HG02943 (cell line): ENCODE data around the gene BABAM2.

Experiments used
- ATAC-seq: cut with Tn5 transposase; IDR thresholded peaks from one replicate; pipeline ENCODE4 v1.9.1; 2021; ENCODE audit warnings: mild to moderate bottlenecking, low read depth, moderate library complexity; ENCODE audit not compliant: unreplicated experiment

BABAM2 gene

GRCh38 chr2:28055325-28055970, 164.9 kb downstream of the BABAM2 start:
- ATAC-seq, result no peak

GRCh38 chr2:28058791-28059190, 168.3 kb downstream of the BABAM2 start:
- ATAC-seq, result no peak

DNA sequence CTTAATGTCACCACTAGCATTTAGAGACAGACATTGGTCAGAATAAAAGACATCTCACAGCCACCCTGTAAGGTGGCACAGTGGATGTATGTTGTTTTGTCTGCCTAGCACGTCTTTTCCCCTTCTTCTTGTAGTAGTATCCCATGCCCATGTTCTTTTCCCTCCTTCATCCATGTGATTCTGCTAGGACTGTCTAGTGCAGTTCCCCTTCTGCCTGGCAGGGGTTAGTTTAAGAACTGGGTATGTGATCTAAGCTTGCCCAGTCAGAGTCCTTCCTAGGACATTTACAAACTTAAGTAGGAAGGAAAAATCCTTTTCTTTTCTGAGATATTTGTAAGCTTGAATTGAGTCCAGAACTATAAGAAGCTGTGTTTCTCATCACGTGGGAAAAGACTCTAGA, 172.3 kb downstream of the BABAM2 start:
- no peak for ATAC-seq

- ATAC-seq, result no peak
These were observed 173.0 kb downstream of the BABAM2 start for GRCh38 chr2:28063492-28063962.

GRCh38 chr2:28067602-28068001, 177.1 kb downstream of the BABAM2 start:
- ATAC-seq, result no peak

DNA sequence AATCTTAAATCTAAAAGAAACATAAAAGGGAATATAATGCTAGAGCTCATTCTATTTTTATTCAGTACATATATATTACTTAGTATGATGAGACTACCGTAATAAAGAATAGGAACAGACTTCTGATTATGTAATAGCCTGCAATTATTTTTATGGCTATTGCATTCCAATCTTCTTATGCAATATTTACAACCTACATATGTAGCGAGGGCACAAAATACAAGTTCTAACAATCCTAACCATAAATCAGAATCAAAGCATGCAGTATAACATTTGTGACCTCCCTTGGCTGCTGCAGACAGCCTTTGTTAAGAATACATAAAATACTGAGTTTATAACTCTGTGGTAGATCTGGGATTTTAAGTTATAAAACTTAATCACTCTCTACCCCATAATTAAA, 177.6 kb downstream of the BABAM2 start:
- no peak for ATAC-seq

DNA sequence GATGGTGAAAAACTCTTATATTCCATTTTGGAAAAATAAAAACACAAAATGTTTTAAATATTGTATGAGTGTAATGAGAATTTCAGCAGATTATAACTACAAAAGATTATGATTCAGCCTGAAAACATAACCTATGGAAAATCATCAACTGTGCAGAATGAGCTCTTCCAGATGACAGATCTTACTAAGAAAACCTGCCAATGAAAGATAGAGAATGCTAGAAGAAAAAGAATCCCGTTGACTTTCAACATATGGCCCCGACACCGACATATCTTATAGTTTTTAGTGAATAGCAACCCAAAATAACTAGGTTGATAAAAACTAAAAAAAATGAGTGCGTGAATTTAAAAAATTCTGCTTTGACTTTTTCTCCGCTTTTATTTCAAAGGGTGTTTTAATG, 178.0 kb downstream of the BABAM2 start:
- no peak for ATAC-seq

DNA sequence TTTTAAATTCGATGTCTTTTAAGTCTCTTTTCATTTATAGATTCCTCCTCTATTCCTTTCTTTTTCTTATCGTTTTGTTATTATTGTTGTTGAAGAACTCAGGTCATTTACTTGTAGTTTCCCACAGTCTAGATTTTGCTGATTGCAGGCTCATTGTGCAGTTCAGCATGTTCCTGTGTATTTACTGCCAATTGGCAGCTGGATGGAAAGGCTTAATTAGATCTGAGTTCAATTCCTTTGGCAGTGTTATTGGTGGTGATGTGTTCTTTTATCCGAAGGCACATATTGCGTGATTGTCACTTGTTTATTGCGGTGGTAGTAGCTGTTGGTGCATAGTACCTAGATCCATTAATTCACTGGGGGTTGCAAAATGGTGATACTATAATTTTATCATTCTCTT, 180.7 kb downstream of the BABAM2 start:
- ATAC-seq, result no peak

DNA sequence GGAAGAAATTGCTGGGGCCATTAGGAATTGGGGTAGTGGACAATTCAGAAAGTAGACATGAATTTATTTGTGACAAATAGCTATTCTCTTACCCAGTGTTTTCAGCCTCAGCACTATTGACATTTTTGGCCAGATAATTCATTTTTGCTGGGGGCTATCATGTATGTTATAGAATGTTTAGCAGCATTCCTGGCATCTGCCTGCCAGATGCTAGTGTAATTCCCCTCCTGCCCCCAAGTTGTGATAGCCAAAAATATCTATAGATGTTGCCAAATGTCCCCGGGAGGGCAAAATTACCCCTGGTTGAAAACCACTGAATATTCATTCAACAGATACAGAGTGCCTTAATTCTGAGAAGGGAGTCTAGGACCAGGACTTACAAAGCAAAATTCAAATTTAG, 183.6 kb downstream of the BABAM2 start:
- no peak for ATAC-seq

DNA sequence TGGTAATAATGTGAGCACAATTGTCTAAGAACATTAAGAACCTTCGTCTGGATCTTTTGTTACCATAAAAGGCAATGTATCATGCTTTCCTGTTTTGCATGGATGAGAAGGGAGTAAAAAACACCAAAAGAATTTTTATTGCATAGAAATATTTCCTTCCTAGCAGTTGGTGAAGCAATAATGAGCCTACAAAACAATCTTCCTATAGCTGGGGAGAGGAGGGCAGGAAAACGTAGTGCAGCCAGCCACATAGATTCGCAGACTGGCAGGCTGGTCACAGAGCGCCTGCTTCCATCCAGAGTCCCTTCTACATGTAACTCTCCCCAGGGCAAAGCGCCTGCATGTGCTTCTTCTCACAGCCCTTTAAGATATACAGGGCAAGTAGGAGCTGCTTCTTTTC, 190.4 kb downstream of the BABAM2 start:
- no peak for ATAC-seq

- ATAC-seq, result no peak
These were observed 191.6 kb downstream of the BABAM2 start for GRCh38 chr2:28082131-28082530.

DNA sequence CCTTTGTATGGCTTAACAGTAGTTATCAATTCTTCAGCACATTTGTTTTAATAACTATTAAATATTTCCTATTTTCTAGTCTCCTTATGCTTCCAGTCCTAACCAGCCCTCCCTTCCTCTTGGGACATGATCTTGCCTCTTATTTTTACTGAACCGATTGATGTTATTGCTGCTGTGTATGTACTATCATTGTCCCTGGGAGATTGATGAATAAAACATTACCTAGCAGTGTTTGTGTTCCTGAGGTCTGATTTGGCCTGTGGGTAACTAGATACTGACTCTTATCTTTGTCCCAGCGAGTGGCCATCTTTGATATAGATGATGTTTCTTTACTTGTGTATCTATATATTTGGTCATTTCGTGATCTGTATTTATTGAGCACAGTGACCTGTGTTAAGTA, 192.9 kb downstream of the BABAM2 start:
- no peak for ATAC-seq

DNA sequence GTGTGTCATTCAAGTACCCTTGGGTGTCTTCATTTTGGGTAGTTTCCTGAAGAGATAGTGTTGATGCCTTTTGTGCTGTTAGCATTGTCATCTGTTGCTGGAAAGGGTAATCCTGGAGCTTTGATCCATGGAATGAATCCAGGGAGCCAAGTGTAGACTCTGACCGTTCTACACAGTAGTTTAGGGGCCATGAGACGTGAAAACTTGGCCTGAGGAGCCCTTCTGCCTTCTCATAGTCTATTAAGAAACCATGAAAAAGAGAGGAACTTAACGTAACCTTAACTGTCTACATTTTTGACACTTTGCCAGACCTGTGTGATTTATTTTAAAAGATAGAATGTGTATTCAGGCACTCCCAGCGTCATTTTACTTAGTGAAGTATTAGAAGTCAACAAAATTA, 194.0 kb downstream of the BABAM2 start:
- ATAC-seq, result no peak

GRCh38 chr2:28085201-28085600, 194.7 kb downstream of the BABAM2 start:
- no peak for ATAC-seq

- ATAC-seq, result no peak
These were observed 196.1 kb downstream of the BABAM2 start for GRCh38 chr2:28086611-28087010.

DNA sequence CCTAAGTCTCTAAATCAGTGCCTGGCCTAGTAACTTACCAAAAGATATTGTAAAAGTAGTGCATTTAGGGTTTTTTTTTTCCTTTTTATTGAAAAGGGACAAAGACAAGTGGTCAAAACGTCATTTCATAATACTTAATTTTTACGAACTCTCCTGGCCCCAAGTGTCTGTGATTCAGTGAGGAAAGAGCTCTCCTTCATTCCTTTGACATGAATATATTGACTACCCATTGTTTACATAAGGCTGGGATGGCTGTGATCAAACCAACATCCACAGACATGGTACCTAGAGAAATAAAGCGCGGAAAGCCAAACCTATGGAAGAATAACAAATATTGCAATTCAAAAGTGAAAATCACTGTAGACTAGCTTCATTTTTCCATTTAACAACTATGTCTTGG, 198.4 kb downstream of the BABAM2 start:
- ATAC-seq, result no peak

- no peak for ATAC-seq
These were observed 199.0 kb downstream of the BABAM2 start for GRCh38 chr2:28089486-28089885.

GRCh38 chr2:28093308-28093707, 202.8 kb downstream of the BABAM2 start:
- ATAC-seq, result no peak

DNA sequence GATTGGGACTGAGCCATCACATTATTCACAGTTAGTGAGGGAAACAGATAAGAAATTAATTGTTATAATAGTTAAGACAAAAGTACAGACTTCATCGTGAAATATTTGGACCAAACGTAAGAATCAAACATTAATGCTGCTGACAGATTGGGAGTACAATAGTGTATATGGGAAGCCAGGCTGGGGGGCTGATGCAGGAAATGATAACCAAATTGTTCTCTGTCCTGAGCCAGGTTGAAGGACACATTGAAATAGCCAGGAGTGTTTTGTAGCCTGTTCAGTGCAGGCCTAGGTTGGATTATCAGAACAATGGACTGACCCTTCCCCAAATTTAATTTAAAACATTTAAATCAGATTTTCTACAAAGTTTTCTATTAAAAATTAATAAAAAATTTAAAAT, 203.2 kb downstream of the BABAM2 start:
- ATAC-seq, result no peak

DNA sequence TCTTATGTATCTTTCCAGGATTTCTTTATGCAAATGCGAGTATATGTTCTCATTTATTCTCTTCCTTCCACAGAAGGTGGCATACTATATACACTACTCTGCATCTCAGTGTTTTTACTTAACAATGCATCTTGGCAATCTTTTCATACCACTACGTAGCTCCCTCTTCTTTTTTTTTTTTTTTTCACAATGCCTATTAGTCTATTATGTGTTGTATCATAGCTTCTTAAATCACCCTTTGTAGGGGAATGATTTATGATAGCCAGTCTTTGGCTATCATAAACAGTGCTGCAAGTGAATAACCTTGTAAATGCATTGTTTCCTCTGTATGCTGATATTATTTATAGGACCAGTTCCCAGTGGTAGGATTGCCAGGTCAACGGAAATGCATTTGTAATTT, 204.2 kb downstream of the BABAM2 start:
- no peak for ATAC-seq

- ATAC-seq, result no peak
These were observed 205.1 kb downstream of the BABAM2 start for GRCh38 chr2:28095622-28096021.

- ATAC-seq, result no peak
These were observed 205.9 kb downstream of the BABAM2 start for GRCh38 chr2:28096421-28096820.
